HepG2 (cell line): ENCODE measurements around the gene DRC3. TPM values are rescaled to one million over a fixed set of nuclear protein-coding genes. Genes with fewer than 3 reads are reported as not detected.

Experiments
- ADNP ChIP-seq: sonication (generic); formaldehyde crosslinking; IDR thresholded peaks from 2 replicates; pipeline ENCODE4 v1.4.0; 2020; ENCODE audit warnings: missing genetic modification reagents
- CEBPG ChIP-seq: IDR thresholded peaks from 2 replicates; pipeline ENCODE4 v1.6.1; 2016
- CHCHD3 ChIP-seq: sonication (generic); formaldehyde crosslinking; IDR thresholded peaks from 2 replicates; pipeline ENCODE4 v1.8.0; 2022; ENCODE audit warnings: mild to moderate bottlenecking, missing genetic modification reagents, moderate library complexity
- CREM ChIP-seq, 2 experiments: sonication (generic) in 1 of 2; formaldehyde crosslinking in 1 of 2; IDR thresholded peaks; 2 replicates each; pipeline versions ENCODE4 v1.4.0 to v1.6.1; 2016 to 2020; ENCODE audit warnings: antibody characterized with exemption in 1 of 2, mild to moderate bottlenecking in 1 of 2, missing genetic modification reagents in 1 of 2
- CTCF ChIP-seq: sonication (generic); formaldehyde crosslinking; IDR thresholded peaks from 2 replicates; pipeline ENCODE4 v1.5.0; 2020; ENCODE audit warnings: mild to moderate bottlenecking, missing genetic modification reagents, moderate library complexity
- HCFC1 ChIP-seq: fragments of 150-350 bp; IDR thresholded peaks from 2 replicates; pipeline ENCODE4 v1.6.1; 2014; ENCODE audit warnings: low read depth, low read length
- HIVEP1 ChIP-seq: sonication (generic); formaldehyde crosslinking; IDR thresholded peaks from 2 replicates; pipeline ENCODE4 v1.4.0; 2020; ENCODE audit warnings: mild to moderate bottlenecking, missing genetic modification reagents
- HMGXB3 ChIP-seq: sonication (generic); formaldehyde crosslinking; IDR thresholded peaks from 2 replicates; pipeline ENCODE4 v1.4.0; 2020; ENCODE audit warnings: missing genetic modification reagents, borderline replicate concordance
- IRF1 ChIP-seq: sonication (generic); formaldehyde crosslinking; IDR thresholded peaks from 2 replicates; pipeline ENCODE4 v1.4.0; 2020; ENCODE audit warnings: low read depth, mild to moderate bottlenecking, missing genetic modification reagents
- MYC ChIP-seq: sonication (generic); formaldehyde crosslinking; IDR thresholded peaks from 2 replicates; pipeline ENCODE4 v1.9.0; 2021; ENCODE audit warnings: missing genetic modification reagents, borderline replicate concordance
- NFIB ChIP-seq: sonication (generic); formaldehyde crosslinking; IDR thresholded peaks from 2 replicates; pipeline ENCODE4 v1.9.0; 2021; ENCODE audit warnings: missing genetic modification reagents, mild to moderate bottlenecking, borderline replicate concordance
- RBM39 ChIP-seq: fragments of 200-400 bp; formaldehyde crosslinking; IDR thresholded peaks from one replicate; pipeline ENCODE4 v1.6.1; 2018; ENCODE audit warnings: antibody characterized with exemption, mild to moderate bottlenecking, low read depth, low read length; ENCODE audit not compliant: poor library complexity, severe bottlenecking
- RXRA ChIP-seq: sonication (generic); formaldehyde crosslinking; IDR thresholded peaks from 2 replicates; pipeline ENCODE4 v1.5.1; 2020; ENCODE audit warnings: missing genetic modification reagents
- TEAD2 ChIP-seq: sonication (generic); formaldehyde crosslinking; IDR thresholded peaks from 2 replicates; pipeline ENCODE4 v1.9.0; 2021; ENCODE audit warnings: missing genetic modification reagents
- ZBTB14 ChIP-seq: sonication (generic); formaldehyde crosslinking; IDR thresholded peaks from 2 replicates; pipeline ENCODE4 v1.4.0; 2020; ENCODE audit warnings: missing genetic modification reagents
- ZBTB7B ChIP-seq: sonication (generic); formaldehyde crosslinking; IDR thresholded peaks from 2 replicates; pipeline ENCODE4 v1.4.0; 2020; ENCODE audit warnings: missing genetic modification reagents
- ZC3H13 ChIP-seq: sonication (generic); formaldehyde crosslinking; IDR thresholded peaks from 2 replicates; pipeline ENCODE4 v1.8.1; 2023; ENCODE audit warnings: mild to moderate bottlenecking, missing genetic modification reagents, moderate library complexity
- ZFP62 ChIP-seq: sonication (generic); formaldehyde crosslinking; IDR thresholded peaks from 2 replicates; pipeline ENCODE4 v1.4.0; 2020; ENCODE audit warnings: missing genetic modification reagents
- ZNF317 ChIP-seq: sonication (generic); formaldehyde crosslinking; IDR thresholded peaks from 2 replicates; pipeline ENCODE4 v1.5.0; 2020; ENCODE audit warnings: mild to moderate bottlenecking, missing genetic modification reagents
- ZNF326 ChIP-seq: sonication (generic); formaldehyde crosslinking; IDR thresholded peaks from 2 replicates; pipeline ENCODE4 v1.4.0; 2020; ENCODE audit warnings: missing genetic modification reagents, borderline replicate concordance
- ZNF605 ChIP-seq: sonication (generic); formaldehyde crosslinking; IDR thresholded peaks from 2 replicates; pipeline ENCODE4 v1.8.0; 2022; ENCODE audit warnings: mild to moderate bottlenecking, missing genetic modification reagents
- ZNF660 ChIP-seq: sonication (generic); formaldehyde crosslinking; IDR thresholded peaks from 2 replicates; pipeline ENCODE4 v1.5.1; 2020; ENCODE audit warnings: mild to moderate bottlenecking, low read depth, missing genetic modification reagents, borderline replicate concordance
- ZNF713 ChIP-seq: sonication (generic); formaldehyde crosslinking; IDR thresholded peaks from 2 replicates; pipeline ENCODE4 v1.4.0; 2020; ENCODE audit warnings: mild to moderate bottlenecking, missing genetic modification reagents
- polyA plus RNA-seq, 8 experiments: library from polyadenylated mRNA; depleted of rRNA in 3 of 8; stranded (reverse) in 7 of 8; unstranded in 1 of 8; fragments of >200 nt; fragmentation: Illumina TruSeq in 4 of 8; extraction: Trizol in 4 of 8; gene quantifications; 2 replicates each; pipeline versions ENCODE4 v1.2.1 to v1.2.3, GENCODE V29; 2011 to 2016; ENCODE audit warnings: low read depth in 4 of 8, missing spikeins in 1 of 8, mixed read lengths in 1 of 8; ENCODE audit not compliant: insufficient read depth in 1 of 8
- total RNA-seq, 5 experiments: library from RNA; depleted of rRNA; stranded (reverse); fragments of >200 nt; fragmentation: Illumina TruSeq; extraction: Trizol; gene quantifications; 2 replicates each; pipeline ENCODE4 v1.2.3, GENCODE V29; 2016; ENCODE audit warnings: low read depth in 1 of 5

The DRC3 gene
- total and polyA plus RNA-seq, 2 of the 13 experiments (the other 11 are each of a cell fraction or from before 2014, with no cell fraction given) = 0.53 to 0.87 TPM

GRCh38 chr17:18038861-18039534 lies 66.3 kb downstream of the DRC3 start, which contains the start of the genes ATPAF2 and GID4 (continued):
- TF ChIP-seq IRF1 (CRISPR knock-in tag) (0 out of 2 replicates have a peak, but pooled peaks have one; percentile 74), NFIB (no peak), ZNF326 (no peak), ZNF660 (CRISPR knock-in tag) (no peak), ZNF713 (no peak), ZFP62 (no peak), CTCF (CRISPR knock-in tag) (peak; percentile 40), RXRA (CRISPR knock-in tag) (peak; percentile 67; the same call in 1 of the 2 replicates), TEAD2 (CRISPR knock-in tag) (no peak), HIVEP1 (CRISPR knock-in tag) (0 out of 2 replicates have a peak, but pooled peaks have one; percentile 48), ZBTB14 (CRISPR knock-in tag) (peak; percentile 76), ZNF605 (CRISPR knock-in tag) (peak; percentile 67), ZNF317 (CRISPR knock-in tag) (peak; percentile 57; the same call in 1 of the 2 replicates), MYC (CRISPR knock-in tag) (peak; percentile 92), ADNP (CRISPR knock-in tag) (no peak), ZC3H13 (CRISPR knock-in tag) (no peak), CHCHD3 (no peak), ZBTB7B (no peak), HMGXB3 (CRISPR knock-in tag) (no peak), CEBPG (CRISPR knock-in tag) (no peak), CREM (IDR thresholded peaks at IDR 0.05) (peak; percentile 93), CREM (CRISPR knock-in tag; IDR thresholded peaks at IDR 0.05) (peak; percentile 59; the same call in 1 of the 2 replicates), RBM39 (no peak), HCFC1 (peak; percentile 96)
